ENCODE measurements around the gene STEAP2. TPM values are rescaled to one million over a fixed set of nuclear protein-coding genes. Genes with fewer than 3 reads are reported as not detected.

Gene STEAP2
- polyA plus RNA-seq, 3 donors: not detected

- Histone ChIP-seq H3K36me3 (replicated peaks in 1 of 2; ENCODE audit: control insufficient read depth in 1 of 2, insufficient read depth in 2 of 2, low read length in 2 of 2) (no peaks in the 10 kb centered on the region), H3K27ac (ENCODE audit: low read depth in 1 of 2, low read length in 2 of 2) (no peak overlapping the region), H4K20me1 (ENCODE audit: insufficient read depth, low read length) (no peaks in the 10 kb centered on the region), H3K4me2 (replicated peaks; ENCODE audit: extremely low read depth, low read length, poor library complexity, severe bottlenecking) (no peak overlapping the region), H3K4me1 (ENCODE audit: control insufficient read depth in 1 of 2, insufficient read depth in 2 of 2, low read length in 2 of 2) (no peaks in the 10 kb centered on the region), H3K27me3 (ENCODE audit: control insufficient read depth in 2 of 2, insufficient read depth in 2 of 2, low read length in 2 of 2) (no peaks in the 10 kb centered on the region), H3K79me2 (ENCODE audit: insufficient read depth, low read length) (no peaks in the 10 kb centered on the region), H3K9ac (ENCODE audit: insufficient read depth, low read length, poor library complexity, severe bottlenecking) (no peak overlapping the region), H2AFZ (ENCODE audit: insufficient read depth, low read depth, low read length, poor library complexity, severe bottlenecking) (no peak overlapping the region), H3K9me3 (replicated peaks in 1 of 2; ENCODE audit: control insufficient read depth in 1 of 2, insufficient read depth in 1 of 2, low read length in 2 of 2) (no peaks in the 10 kb centered on the region), H3K4me3 (replicated peaks in 1 of 3; ENCODE audit: low read depth in 2 of 3, low read length in 3 of 3) (no peak overlapping the region)
- no peak for TF ChIP-seq CTCF (IDR thresholded peaks at IDR 0.05)
- H3K36me3 Mint-ChIP-seq: no peaks in the 10 kb centered on the region
- DNase-seq: no peak
- H3K4me3 Mint-ChIP-seq: no peak overlapping the region
- WGBS (ENCODE audit: insufficient coverage): 100% methylated on average over 1 of the region's 2 CpGs
- H3K27ac Mint-ChIP-seq: no peak overlapping the region
- intact Hi-C loops (cut with micrococcal nuclease): no loop called here
- H3K27me3 Mint-ChIP-seq (ENCODE audit: low read depth in 3 of 3): peaks cover 0 to 7% (median 2%) of the 10 kb centered on the region in 3 donors
- peaks cover 0 to 9% (median 5%) of the 10 kb centered on the region in 7 donors for H3K9me3 Mint-ChIP-seq
- H3K4me1 Mint-ChIP-seq: no peaks in the 10 kb centered on the region
These were observed 45.8 kb upstream of the STEAP2 start for GRCh38 chr7:90165724-90166123.

- Histone ChIP-seq H3K4me1 (ENCODE audit: control insufficient read depth in 1 of 2, insufficient read depth in 2 of 2, low read length in 2 of 2) (no peaks in the 10 kb centered on the region), H3K79me2 (ENCODE audit: insufficient read depth, low read length) (no peaks in the 10 kb centered on the region), H3K27ac (ENCODE audit: low read depth in 1 of 2, low read length in 2 of 2) (no peak overlapping the region), H3K27me3 (ENCODE audit: control insufficient read depth in 2 of 2, insufficient read depth in 2 of 2, low read length in 2 of 2) (no peaks in the 10 kb centered on the region), H2AFZ (ENCODE audit: insufficient read depth, low read depth, low read length, poor library complexity, severe bottlenecking) (no peak overlapping the region), H3K9ac (ENCODE audit: insufficient read depth, low read length, poor library complexity, severe bottlenecking) (no peak overlapping the region), H3K4me3 (replicated peaks in 1 of 3; ENCODE audit: low read depth in 2 of 3, low read length in 3 of 3) (no peak overlapping the region), H3K36me3 (replicated peaks in 1 of 2; ENCODE audit: control insufficient read depth in 1 of 2, insufficient read depth in 2 of 2, low read length in 2 of 2) (no peaks in the 10 kb centered on the region), H3K9me3 (replicated peaks in 1 of 2; ENCODE audit: control insufficient read depth in 1 of 2, insufficient read depth in 1 of 2, low read length in 2 of 2) (no peaks in the 10 kb centered on the region), H4K20me1 (ENCODE audit: insufficient read depth, low read length) (no peaks in the 10 kb centered on the region), H3K4me2 (replicated peaks; ENCODE audit: extremely low read depth, low read length, poor library complexity, severe bottlenecking) (no peak overlapping the region)
- intact Hi-C loops (cut with micrococcal nuclease): no loop called here
- no peak for DNase-seq
- TF ChIP-seq CTCF (IDR thresholded peaks at IDR 0.05): no peak
- Mint-ChIP-seq H3K4me1 (no peaks in the 10 kb centered on the region), H3K4me3 (no peak overlapping the region), H3K27ac (no peak overlapping the region), H3K9me3 (peaks cover 0 to 9% (median 6%) of the 10 kb centered on the region in 7 donors), H3K27me3 (ENCODE audit: low read depth in 3 of 3) (peaks cover 0 to 7% (median 2%) of the 10 kb centered on the region in 3 donors), H3K36me3 (no peaks in the 10 kb centered on the region)
- 74% methylated on average over 2 of the region's 3 CpGs for WGBS (ENCODE audit: insufficient coverage)
These were observed 45.4 kb upstream of the STEAP2 start for GRCh38 chr7:90166153-90166552.
